Breast epithelium (tissue), 4 donors: Measurements from ENCODE around the gene PRMT5. TPM values are rescaled to one million over a fixed set of nuclear protein-coding genes. Genes with fewer than 3 reads are reported as not detected.
"Not testable (repeated sequence)": the region's sequence is repeated elsewhere in the genome, so short reads cannot be mapped to it uniquely, and the experiment has no call there.

Experiments used
- DNase-seq, 2 donors: peaks; one replicate each; pipeline ENCODE4 v3.0.0-alpha.2; 2019; ENCODE audit warnings: low spot score in 2 of 2
- H3K27ac ChIP-seq, 2 donors: fragments of 200-600 bp; sonication (generic) in 1 of 2; one replicate each; pipeline ENCODE4 v1.5.1; 2016 to 2019; ENCODE audit warnings: mild to moderate bottlenecking in 1 of 2
- H3K27me3 ChIP-seq, 2 donors: fragments of 200-600 bp; sonication (generic) in 1 of 2; one replicate each; pipeline versions ENCODE4 v1.5.1 to v1.6.0; 2017 to 2019; ENCODE audit warnings: control low read depth in 1 of 2, mild to moderate bottlenecking in 1 of 2
- H3K36me3 ChIP-seq: fragments of 200-600 bp; one replicate; pipeline ENCODE4 v1.5.1; 2019
- H3K4me1 ChIP-seq, 2 donors: fragments of 200-600 bp; sonication (generic); one replicate each; pipeline ENCODE4 v1.5.1; 2016 to 2019; ENCODE audit warnings: control low read depth in 1 of 2
- H3K4me3 ChIP-seq, 3 donors: fragments of 200-600 bp; sonication (generic); 1 replicate in 2 of 3; 2 replicates in 1 of 3; pipeline ENCODE4 v1.5.1; 2016 to 2019; ENCODE audit warnings: mild to moderate bottlenecking in 3 of 3, moderate library complexity in 2 of 3
- H3K9me3 ChIP-seq, 2 donors: fragments of 200-600 bp; sonication (generic) in 1 of 2; one replicate each; pipeline ENCODE4 v1.5.1; 2016 to 2019; ENCODE audit warnings: control low read depth in 1 of 2
- CTCF ChIP-seq, 3 donors: fragments of 450-650 bp; IDR thresholded peaks; one replicate each; pipeline ENCODE4 v1.5.1; 2016 to 2017; ENCODE audit warnings: antibody characterized with exemption in 3 of 3, mild to moderate bottlenecking in 3 of 3, moderate library complexity in 3 of 3
- POLR2A ChIP-seq: fragments of 450-650 bp; IDR thresholded peaks from one replicate; pipeline ENCODE4 v1.6.1; 2016; ENCODE audit warnings: antibody characterized with exemption, mild to moderate bottlenecking, moderate library complexity
- POLR2AphosphoS5 ChIP-seq, 3 donors: sonication (generic); formaldehyde crosslinking; IDR thresholded peaks; one replicate each; pipeline ENCODE4 v1.6.1; 2017; ENCODE audit warnings: antibody characterized with exemption in 3 of 3
- intact Hi-C: fragments of 100-400 bp; cut with DNase I; formaldehyde crosslinking; loops from one replicate; pipeline ENCODE4 v1.15.1; 2023; ENCODE audit warnings: low total_unique reads
- total RNA-seq, 3 donors: library from RNA; depleted of rRNA; stranded (reverse); fragments of >200 nt; gene quantifications; one replicate each; pipeline ENCODE4 v1.1.0, GENCODE V29; 2016

The PRMT5 gene
- total RNA-seq, 3 donors from 2014 or later, result 48.6 to 80.6 (median 71.4) TPM

GRCh38 chr14:22952418-22952817, 23.2 kb upstream of the PRMT5 start:
- Histone ChIP-seq H3K4me3 (no peak overlapping the region), H3K27me3 (no peaks in the 10 kb centered on the region), H3K4me1 (no peaks in the 10 kb centered on the region), H3K9me3 (no peaks in the 10 kb centered on the region), H3K27ac (no peak overlapping the region), H3K36me3 (no peaks in the 10 kb centered on the region)
- no peak for DNase-seq
- TF ChIP-seq POLR2AphosphoS5 (IDR thresholded peaks at IDR 0.05) (no peak), CTCF (IDR thresholded peaks at IDR 0.05) (no peak), POLR2A (no peak)
- intact Hi-C loops, result no loop called here

DNA sequence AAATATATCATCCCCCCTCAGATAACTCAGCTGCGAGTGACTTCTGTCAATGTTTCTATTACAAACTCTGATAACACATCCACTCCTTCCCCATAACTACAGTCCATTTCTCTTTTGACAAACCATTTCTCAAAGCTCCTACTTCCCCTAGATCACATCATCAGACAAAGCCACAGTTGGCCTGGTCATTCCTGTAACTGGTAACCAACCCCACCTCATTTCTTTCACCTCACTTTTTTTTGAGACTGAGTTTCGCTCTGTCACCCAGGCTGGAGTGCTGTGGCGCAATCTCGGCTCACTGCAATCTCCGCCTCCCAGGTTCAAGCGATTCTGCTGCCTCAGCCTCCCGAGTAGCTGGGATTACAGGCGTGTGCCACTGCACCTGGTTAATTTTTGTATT, 22.6 kb upstream of the PRMT5 start:
- H3K4me1 ChIP-seq, DNase-seq, H3K27me3 ChIP-seq, H3K4me3 ChIP-seq, intact Hi-C loops, H3K27ac ChIP-seq, H3K36me3 ChIP-seq, H3K9me3 ChIP-seq: not testable (repeated sequence)

DNA sequence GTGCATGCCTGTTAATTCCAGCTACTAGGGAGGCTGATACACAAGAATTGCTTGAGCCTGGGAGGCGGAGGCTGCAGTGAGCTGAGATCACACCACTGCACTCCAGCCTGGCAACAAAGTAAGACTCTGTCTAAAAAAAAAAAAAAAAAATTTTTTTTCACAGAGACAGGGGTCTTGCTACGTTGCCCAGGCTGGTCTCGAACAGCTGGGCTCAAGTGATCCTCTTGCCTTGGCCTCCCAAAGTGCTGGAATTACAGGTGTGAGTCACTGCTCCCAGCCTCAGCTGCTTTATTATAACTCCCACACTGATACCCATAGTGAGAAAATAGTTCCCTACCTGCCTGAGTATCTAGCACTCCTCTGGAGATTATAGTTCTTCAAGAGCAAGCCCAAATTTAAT, 16.5 kb upstream of the PRMT5 start:
- no peaks in the 10 kb centered on the region for H3K9me3 ChIP-seq
- H3K4me1 ChIP-seq, result no peaks in the 10 kb centered on the region
- no peak overlapping the region for H3K4me3 ChIP-seq
- H3K36me3 ChIP-seq, result no peaks in the 10 kb centered on the region
- intact Hi-C loops, result no loop called here
- no peak for DNase-seq
- H3K27me3 ChIP-seq, result no peaks in the 10 kb centered on the region
- TF ChIP-seq POLR2AphosphoS5 (IDR thresholded peaks at IDR 0.05) (no peak), CTCF (IDR thresholded peaks at IDR 0.05) (no peak), POLR2A (no peak)
- no peak overlapping the region for H3K27ac ChIP-seq

GRCh38 chr14:22939684-22940083, 10.5 kb upstream of the PRMT5 start:
- no peaks in the 10 kb centered on the region for H3K36me3 ChIP-seq
- H3K4me3 ChIP-seq, result no peak overlapping the region
- no peaks in the 10 kb centered on the region for H3K27me3 ChIP-seq
- no peaks in the 10 kb centered on the region for H3K4me1 ChIP-seq
- no peaks in the 10 kb centered on the region for H3K9me3 ChIP-seq
- H3K27ac ChIP-seq, result no peak overlapping the region
- intact Hi-C loops, result loop anchor here (5.0 kb wide), 1 partner anchor 77 kb away; no protein-coding TSS in a partner anchor
- no peak for DNase-seq
- TF ChIP-seq POLR2AphosphoS5 (IDR thresholded peaks at IDR 0.05) (no peak), POLR2A (no peak), CTCF (IDR thresholded peaks at IDR 0.05) (no peak)

DNA sequence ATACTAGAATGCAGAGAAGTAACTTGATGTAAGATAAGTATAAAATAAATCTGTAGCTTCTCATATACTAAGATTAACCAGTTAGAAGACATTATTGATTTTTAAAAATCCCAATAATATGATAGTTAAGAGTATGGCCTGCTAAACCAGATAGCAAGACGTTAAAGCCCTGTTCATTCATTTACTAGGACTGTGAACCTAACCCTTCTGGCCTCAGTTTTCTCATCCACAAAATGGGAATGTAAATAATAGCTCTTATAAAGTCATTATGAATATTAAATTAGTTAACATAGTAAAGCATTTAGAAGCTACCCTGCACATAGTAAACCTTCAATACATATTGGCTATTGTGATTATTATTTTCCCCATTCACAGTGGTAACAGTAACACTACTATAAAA, 6.0 kb upstream of the PRMT5 start:
- Histone ChIP-seq H3K4me3 (no peak overlapping the region), H3K27me3 (no peaks in the 10 kb centered on the region), H3K4me1 (no peaks in the 10 kb centered on the region), H3K9me3 (no peaks in the 10 kb centered on the region), H3K27ac (no peak overlapping the region), H3K36me3 (no peaks in the 10 kb centered on the region)
- DNase-seq, result no peak
- TF ChIP-seq CTCF (IDR thresholded peaks at IDR 0.05) (no peak), POLR2AphosphoS5 (IDR thresholded peaks at IDR 0.05) (no peak), POLR2A (no peak)
- intact Hi-C loops, result loop anchor here (5.0 kb wide), 1 partner anchor 73 kb away; no protein-coding TSS in a partner anchor

- DNase-seq, result no peak
- intact Hi-C loops, result loop anchor here (5.0 kb wide), 1 partner anchor 1190 kb away; no protein-coding TSS in a partner anchor
These were observed 3.0 kb upstream of the PRMT5 start for GRCh38 chr14:22932146-22932545.

More at GRCh38 chr14:22932146-22932545, 3.0 kb upstream of the PRMT5 start:
- no peaks in the 10 kb centered on the region for H3K9me3 ChIP-seq
- H3K36me3 ChIP-seq, result no peaks in the 10 kb centered on the region
- peaks cover 3 to 11% of the 10 kb centered on the region in 2 donors for H3K4me1 ChIP-seq
- TF ChIP-seq POLR2AphosphoS5 (IDR thresholded peaks at IDR 0.05) (no peak), POLR2A (no peak), CTCF (IDR thresholded peaks at IDR 0.05) (no peak)
- no peak overlapping the region for H3K4me3 ChIP-seq
- H3K27me3 ChIP-seq, result no peaks in the 10 kb centered on the region
- H3K27ac ChIP-seq, result no peak overlapping the region
